Bronchial epithelial cell (primary cell): ENCODE data around the gene GPR42. TPM values are rescaled to one million over a fixed set of nuclear protein-coding genes. Genes with fewer than 3 reads are reported as not detected.

Source experiments
- DNase-seq: peaks from one replicate; pipeline ENCODE4 v3.0.0-alpha.2; 2010; ENCODE audit warnings: low read depth
- FAIRE-seq: peaks from 2 replicates; lab custom pipeline; 2011; peaks lifted over from hg19 to GRCh38; lab: Jason Lieb, UNC
- H3K27me3 ChIP-seq: 2 replicates; pipeline ENCODE4 v1.5.1; 2011; ENCODE audit warnings: low read length; ENCODE audit not compliant: control insufficient read depth, insufficient read depth
- H3K36me3 ChIP-seq: 2 replicates; pipeline ENCODE4 v1.5.1; 2011; ENCODE audit warnings: low read length; ENCODE audit not compliant: control insufficient read depth, insufficient read depth
- H3K4me3 ChIP-seq: 2 replicates; pipeline ENCODE4 v1.5.1; 2011; ENCODE audit warnings: mild to moderate bottlenecking, low read depth, low read length, control low read depth
- total RNA-seq: library from RNA; depleted of rRNA; stranded (reverse); fragments of >200 nt; gene quantifications from 2 replicates; pipeline ENCODE4 v1.2.1, GENCODE V29; 2014
- TF ChIP-seq, protein P1 (sequence below): IDR thresholded peaks from 2 replicates; pipeline ENCODE4 v1.5.1; 2011; ENCODE audit warnings: mild to moderate bottlenecking, moderate library complexity, low read length, control low read depth, inconsistent platforms; ENCODE audit not compliant: insufficient read depth, severe bottlenecking

The GPR42 gene
- total RNA-seq, 1 donor from 2014 or later: not detected

DNA sequence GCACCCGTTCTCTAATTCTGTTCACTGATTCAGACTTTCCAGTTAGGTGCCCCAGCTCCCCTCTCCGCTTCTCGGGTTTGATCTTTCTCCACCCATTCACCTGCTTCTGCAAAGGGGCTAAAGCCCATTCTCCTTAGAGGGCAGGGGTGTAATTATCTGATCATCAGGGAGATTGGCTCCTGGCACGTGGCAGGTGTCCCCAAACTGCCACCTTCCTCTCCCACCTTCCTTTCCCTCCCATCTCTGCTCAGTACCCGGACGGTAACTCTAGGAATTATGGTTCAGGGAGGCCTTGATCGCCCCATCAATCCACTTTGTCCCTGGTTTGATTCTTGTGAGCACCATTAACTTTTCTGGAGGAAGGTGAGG, 23.0 kb upstream of the GPR42 start:
- Histone ChIP-seq H3K36me3 (no peaks in the 10 kb centered on the region), H3K27me3 (no peaks in the 10 kb centered on the region), H3K4me3 (no peak overlapping the region)
- TF ChIP-seq, protein P1, sequence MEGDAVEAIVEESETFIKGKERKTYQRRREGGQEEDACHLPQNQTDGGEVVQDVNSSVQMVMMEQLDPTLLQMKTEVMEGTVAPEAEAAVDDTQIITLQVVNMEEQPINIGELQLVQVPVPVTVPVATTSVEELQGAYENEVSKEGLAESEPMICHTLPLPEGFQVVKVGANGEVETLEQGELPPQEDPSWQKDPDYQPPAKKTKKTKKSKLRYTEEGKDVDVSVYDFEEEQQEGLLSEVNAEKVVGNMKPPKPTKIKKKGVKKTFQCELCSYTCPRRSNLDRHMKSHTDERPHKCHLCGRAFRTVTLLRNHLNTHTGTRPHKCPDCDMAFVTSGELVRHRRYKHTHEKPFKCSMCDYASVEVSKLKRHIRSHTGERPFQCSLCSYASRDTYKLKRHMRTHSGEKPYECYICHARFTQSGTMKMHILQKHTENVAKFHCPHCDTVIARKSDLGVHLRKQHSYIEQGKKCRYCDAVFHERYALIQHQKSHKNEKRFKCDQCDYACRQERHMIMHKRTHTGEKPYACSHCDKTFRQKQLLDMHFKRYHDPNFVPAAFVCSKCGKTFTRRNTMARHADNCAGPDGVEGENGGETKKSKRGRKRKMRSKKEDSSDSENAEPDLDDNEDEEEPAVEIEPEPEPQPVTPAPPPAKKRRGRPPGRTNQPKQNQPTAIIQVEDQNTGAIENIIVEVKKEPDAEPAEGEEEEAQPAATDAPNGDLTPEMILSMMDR: no peak
- DNase-seq: no peak
- no peak for FAIRE-seq

DNA sequence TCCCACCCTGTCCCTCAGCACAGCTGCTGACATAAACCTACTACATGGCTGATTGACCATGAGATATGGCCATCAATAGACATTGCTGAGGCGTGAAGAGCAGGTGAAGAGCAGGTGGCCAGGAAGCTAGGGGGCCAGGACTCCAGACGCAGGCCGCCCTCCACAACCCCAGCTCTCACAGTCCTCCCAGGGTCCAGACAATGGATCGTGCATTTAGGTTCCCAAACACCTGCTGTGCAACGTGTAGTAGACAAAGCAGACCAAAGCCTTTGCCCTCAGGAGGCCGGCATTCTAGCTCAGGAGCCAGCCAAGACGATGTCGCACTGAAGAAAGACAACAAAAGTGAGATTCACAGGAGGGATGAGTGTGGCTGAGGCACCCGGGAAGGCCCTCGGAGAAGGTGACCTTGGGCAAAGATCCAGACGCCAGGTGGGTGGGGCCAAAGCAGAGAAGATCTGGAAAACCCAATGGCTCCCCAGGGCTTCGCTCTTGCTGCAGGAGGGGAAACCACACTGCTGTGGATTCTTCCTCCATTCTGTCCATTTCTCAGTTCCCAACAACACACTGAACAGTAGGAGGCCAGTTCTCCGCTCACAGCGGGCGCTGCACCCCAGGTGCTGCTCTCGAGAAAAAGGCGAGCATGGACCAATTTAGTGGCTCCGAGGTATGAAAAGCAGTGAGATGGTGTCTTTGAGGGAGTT, 21.8 kb upstream of the GPR42 start:
- FAIRE-seq (no peak), DNase-seq (no peak)
- no peak overlapping the region for H3K4me3 ChIP-seq
- no peaks in the 10 kb centered on the region for H3K27me3 ChIP-seq
- TF ChIP-seq, protein P1: no peak
- H3K36me3 ChIP-seq: no peaks in the 10 kb centered on the region

DNA sequence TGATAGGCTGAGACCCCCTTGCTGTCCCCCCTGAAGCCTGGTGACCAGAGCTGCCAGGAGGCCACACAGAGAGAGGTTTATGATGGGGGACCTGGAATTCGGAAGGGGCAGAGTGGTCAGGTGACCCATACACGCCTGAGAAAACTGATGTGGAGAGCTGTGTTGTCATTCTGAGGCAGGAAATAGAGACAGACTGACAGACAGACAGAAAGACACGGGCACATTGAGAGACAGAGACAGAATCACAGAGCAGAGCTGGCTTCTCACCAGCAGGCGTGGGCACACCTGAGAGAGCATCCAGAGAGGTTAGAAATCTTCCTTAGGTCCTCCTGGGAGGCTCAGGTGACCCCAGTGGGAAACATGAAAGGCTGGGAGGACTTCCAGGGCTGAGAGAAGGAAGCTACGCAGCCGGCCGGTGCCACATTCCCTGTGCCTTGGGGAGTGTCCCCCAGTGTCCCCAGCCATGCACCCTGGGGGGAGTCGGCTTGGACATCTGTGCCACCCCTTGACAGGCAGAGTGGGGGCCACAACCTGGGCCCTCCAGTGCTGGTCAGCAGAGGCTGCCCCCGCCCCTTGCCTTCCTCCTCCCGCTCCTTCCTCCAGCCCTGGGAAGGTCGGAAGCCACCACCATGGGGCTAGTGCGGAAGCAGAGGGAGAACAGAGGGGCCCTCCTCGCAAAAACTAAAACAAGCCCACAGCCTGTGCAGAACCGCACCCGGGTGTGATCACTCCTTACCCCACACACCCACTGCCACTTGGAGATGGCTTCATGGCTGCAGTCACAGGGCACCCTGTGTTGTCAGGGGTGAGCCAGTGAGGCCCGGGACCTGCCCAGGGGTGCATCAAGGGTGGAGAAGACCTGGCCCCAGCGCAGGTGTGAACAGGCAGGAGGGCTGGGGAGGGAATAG, 21.0 kb upstream of the GPR42 start:
- Histone ChIP-seq H3K4me3 (no peak overlapping the region), H3K36me3 (no peaks in the 10 kb centered on the region), H3K27me3 (no peaks in the 10 kb centered on the region)
- FAIRE-seq: no peak
- TF ChIP-seq, protein P1: no peak
- no peak for DNase-seq

DNA sequence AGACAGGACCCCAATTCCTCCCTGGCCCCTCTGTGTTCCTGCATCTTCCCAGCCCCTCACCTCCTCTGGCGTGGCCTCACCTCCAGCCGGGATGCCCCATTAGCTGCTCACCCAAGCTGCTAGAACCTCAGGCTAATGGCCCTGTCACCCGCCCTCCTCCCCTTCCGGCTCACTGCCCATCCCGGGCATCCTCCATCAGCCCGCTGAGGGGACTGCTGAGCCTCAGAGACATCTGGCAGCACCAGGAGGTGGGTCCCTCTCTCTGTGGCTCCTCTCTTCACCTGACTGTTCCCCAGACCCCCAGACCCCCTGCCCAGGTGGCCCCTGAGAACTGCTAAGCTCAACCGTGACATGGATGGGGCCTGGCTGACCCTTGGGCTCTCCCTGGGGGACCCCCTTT, 20.3 kb upstream of the GPR42 start:
- H3K36me3 ChIP-seq: no peaks in the 10 kb centered on the region
- no peaks in the 10 kb centered on the region for H3K27me3 ChIP-seq
- TF ChIP-seq, protein P1: no peak
- no peak overlapping the region for H3K4me3 ChIP-seq
- no peak for FAIRE-seq
- DNase-seq: no peak

DNA sequence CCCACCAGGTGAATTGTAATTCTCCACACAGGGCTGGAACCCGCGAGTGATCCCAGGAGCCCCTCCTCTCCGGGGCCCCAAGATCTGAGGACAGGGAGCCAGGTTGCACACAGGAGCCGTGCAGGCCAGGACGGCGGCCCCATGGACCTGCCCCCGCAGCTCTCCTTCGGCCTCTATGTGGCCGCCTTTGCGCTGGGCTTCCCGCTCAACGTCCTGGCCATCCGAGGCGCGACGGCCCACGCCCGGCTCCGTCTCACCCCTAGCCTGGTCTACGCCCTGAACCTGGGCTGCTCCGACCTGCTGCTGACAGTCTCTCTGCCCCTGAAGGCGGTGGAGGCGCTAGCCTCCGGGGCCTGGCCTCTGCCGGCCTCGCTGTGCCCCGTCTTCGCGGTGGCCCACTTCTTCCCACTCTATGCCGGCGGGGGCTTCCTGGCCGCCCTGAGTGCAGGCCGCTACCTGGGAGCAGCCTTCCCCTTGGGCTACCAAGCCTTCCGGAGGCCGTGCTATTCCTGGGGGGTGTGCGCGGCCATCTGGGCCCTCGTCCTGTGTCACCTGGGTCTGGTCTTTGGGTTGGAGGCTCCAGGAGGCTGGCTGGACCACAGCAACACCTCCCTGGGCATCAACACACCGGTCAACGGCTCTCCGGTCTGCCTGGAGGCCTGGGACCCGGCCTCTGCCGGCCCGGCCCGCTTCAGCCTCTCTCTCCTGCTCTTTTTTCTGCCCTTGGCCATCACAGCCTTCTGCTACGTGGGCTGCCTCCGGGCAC, 19.3 kb upstream of the GPR42 start:
- H3K4me3 ChIP-seq: no peak overlapping the region
- no peaks in the 10 kb centered on the region for H3K36me3 ChIP-seq
- peaks cover 2% of the 10 kb centered on the region for H3K27me3 ChIP-seq
- DNase-seq: no peak
- FAIRE-seq: no peak
- TF ChIP-seq, protein P1: no peak
